ENCODE measurements around the gene TAP2. TPM values are rescaled to one million over a fixed set of nuclear protein-coding genes. Genes with fewer than 3 reads are reported as not detected.
A peak's percentile ranks its signal among the peaks of the same experiment; 100 is the strongest.

Gene TAP2
- total and polyA plus RNA-seq, 10 of the 15 experiments (the other 5 are each of a cell fraction or from before 2014, with no cell fraction given) = 5.3 to 77.2 (median 35.3) TPM

GRCh38 chr6:32840604-32841246 lies 2.2 kb upstream of the TAP2 start (continued):
- no peak for TF ChIP-seq BACH1 (IDR thresholded peaks at IDR 0.05; ENCODE audit: borderline replicate concordance)
- TF ChIP-seq BCL11A (IDR thresholded peaks at IDR 0.05; ENCODE audit: low read depth, low read length) = 0 out of 2 replicates have a peak, but pooled peaks have one; percentile 4
- no peak for TF ChIP-seq CREB1 (IDR thresholded peaks at IDR 0.05; ENCODE audit: low read depth)
- no peak for TF ChIP-seq PAX5 (IDR thresholded peaks at IDR 0.05; ENCODE audit: borderline replicate concordance, low read depth, low read length)
- no peak for TF ChIP-seq CBX5 (IDR thresholded peaks at IDR 0.05; ENCODE audit: low read depth)
- TF ChIP-seq, protein P1, sequence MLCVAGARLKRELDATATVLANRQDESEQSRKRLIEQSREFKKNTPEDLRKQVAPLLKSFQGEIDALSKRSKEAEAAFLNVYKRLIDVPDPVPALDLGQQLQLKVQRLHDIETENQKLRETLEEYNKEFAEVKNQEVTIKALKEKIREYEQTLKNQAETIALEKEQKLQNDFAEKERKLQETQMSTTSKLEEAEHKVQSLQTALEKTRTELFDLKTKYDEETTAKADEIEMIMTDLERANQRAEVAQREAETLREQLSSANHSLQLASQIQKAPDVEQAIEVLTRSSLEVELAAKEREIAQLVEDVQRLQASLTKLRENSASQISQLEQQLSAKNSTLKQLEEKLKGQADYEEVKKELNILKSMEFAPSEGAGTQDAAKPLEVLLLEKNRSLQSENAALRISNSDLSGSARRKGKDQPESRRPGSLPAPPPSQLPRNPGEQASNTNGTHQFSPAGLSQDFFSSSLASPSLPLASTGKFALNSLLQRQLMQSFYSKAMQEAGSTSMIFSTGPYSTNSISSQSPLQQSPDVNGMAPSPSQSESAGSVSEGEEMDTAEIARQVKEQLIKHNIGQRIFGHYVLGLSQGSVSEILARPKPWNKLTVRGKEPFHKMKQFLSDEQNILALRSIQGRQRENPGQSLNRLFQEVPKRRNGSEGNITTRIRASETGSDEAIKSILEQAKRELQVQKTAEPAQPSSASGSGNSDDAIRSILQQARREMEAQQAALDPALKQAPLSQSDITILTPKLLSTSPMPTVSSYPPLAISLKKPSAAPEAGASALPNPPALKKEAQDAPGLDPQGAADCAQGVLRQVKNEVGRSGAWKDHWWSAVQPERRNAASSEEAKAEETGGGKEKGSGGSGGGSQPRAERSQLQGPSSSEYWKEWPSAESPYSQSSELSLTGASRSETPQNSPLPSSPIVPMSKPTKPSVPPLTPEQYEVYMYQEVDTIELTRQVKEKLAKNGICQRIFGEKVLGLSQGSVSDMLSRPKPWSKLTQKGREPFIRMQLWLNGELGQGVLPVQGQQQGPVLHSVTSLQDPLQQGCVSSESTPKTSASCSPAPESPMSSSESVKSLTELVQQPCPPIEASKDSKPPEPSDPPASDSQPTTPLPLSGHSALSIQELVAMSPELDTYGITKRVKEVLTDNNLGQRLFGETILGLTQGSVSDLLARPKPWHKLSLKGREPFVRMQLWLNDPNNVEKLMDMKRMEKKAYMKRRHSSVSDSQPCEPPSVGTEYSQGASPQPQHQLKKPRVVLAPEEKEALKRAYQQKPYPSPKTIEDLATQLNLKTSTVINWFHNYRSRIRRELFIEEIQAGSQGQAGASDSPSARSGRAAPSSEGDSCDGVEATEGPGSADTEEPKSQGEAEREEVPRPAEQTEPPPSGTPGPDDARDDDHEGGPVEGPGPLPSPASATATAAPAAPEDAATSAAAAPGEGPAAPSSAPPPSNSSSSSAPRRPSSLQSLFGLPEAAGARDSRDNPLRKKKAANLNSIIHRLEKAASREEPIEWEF (IDR thresholded peaks at IDR 0.05; ENCODE audit: insufficient replicate concordance, low read depth, low read length) = no peak
- no peak for TF ChIP-seq HDAC2 (IDR thresholded peaks at IDR 0.05)
- no peak for TF ChIP-seq JUND (IDR thresholded peaks at IDR 0.05; ENCODE audit: low read depth, low read length)
- TF ChIP-seq CHD2 (IDR thresholded peaks at IDR 0.05; ENCODE audit: borderline replicate concordance, low read depth, low read length) = no peak
- TF ChIP-seq SPI1 (IDR thresholded peaks at IDR 0.05; ENCODE audit: borderline replicate concordance, insufficient read depth, low read depth, low read length) = no peak
- peak; percentile 48; the same call in 1 of the 2 replicates for TF ChIP-seq IRF4 (IDR thresholded peaks at IDR 0.05; ENCODE audit: low read depth, low read length)
- TF ChIP-seq MEF2A (IDR thresholded peaks at IDR 0.05; ENCODE audit: insufficient read depth, low read depth, low read length) = peak; percentile 85; the same call in 1 of the 2 replicates
- TF ChIP-seq GATAD2B (conservative IDR thresholded peaks at IDR 0.05; ENCODE audit: low read depth) = no peak
- TF ChIP-seq BHLHE40 (IDR thresholded peaks at IDR 0.05; ENCODE audit: borderline replicate concordance in 1 of 2, low read depth in 2 of 2, low read length in 1 of 2) = no peak
- no peak for TF ChIP-seq SIN3A (IDR thresholded peaks at IDR 0.05; ENCODE audit: low read depth, low read length)
- 0 out of 2 replicates have a peak, but pooled peaks have one; percentile 4 for TF ChIP-seq NFYB (IDR thresholded peaks at IDR 0.05; ENCODE audit: insufficient read depth, low read depth, low read length)
- TF ChIP-seq ESRRA (IDR thresholded peaks at IDR 0.05; ENCODE audit: low read length) = no peak
- peak; percentile 20 for TF ChIP-seq MEF2B (IDR thresholded peaks at IDR 0.05; ENCODE audit: partially characterized antibody, poor library complexity, severe bottlenecking)
- peak in 1 of 2 experiments; percentile 79; a peak in 2 of 4 replicates for TF ChIP-seq ETV6 (conservative IDR thresholded peaks at IDR 0.05 in 1 of 2, IDR thresholded peaks at IDR 0.05 in 1 of 2; ENCODE audit: borderline replicate concordance in 1 of 2, low read depth in 1 of 2)
- TF ChIP-seq, protein P2, sequence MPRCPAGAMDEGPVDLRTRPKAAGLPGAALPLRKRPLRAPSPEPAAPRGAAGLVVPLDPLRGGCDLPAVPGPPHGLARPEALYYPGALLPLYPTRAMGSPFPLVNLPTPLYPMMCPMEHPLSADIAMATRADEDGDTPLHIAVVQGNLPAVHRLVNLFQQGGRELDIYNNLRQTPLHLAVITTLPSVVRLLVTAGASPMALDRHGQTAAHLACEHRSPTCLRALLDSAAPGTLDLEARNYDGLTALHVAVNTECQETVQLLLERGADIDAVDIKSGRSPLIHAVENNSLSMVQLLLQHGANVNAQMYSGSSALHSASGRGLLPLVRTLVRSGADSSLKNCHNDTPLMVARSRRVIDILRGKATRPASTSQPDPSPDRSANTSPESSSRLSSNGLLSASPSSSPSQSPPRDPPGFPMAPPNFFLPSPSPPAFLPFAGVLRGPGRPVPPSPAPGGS (IDR thresholded peaks at IDR 0.05; ENCODE audit: borderline replicate concordance, insufficient read depth, low read depth, low read length, poor library complexity, severe bottlenecking) = peak; percentile 34
- no peak for TF ChIP-seq PBX3 (IDR thresholded peaks at IDR 0.05; ENCODE audit: insufficient replicate concordance, low read depth, low read length)
- no peak for TF ChIP-seq EP300 (IDR thresholded peaks at IDR 0.05; ENCODE audit: borderline replicate concordance in 1 of 2, control insufficient read depth in 1 of 2, low read depth in 2 of 2, low read length in 2 of 2)

All from GM12878 (cell line).